ENCODE measurements around the gene WNT9B.

DNA sequence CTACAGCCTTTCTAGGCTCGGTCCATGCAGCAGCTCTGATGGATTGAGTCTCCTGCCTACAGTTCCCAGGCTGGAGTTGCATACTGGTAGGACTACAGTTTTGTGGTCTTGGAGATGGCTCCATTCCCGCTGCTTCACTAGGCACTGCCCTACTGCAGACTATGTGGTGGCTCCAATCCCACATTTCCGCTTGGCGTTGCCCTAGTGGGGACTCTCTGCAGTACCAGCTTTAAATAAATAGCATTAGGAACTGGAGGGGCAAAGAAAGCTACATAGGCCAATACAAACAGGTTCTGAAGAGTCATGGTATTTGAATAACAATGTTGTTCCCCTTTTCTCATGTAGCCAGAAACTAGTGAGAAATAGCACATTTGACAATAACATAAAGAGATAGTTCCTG is 66.1 kb downstream of the WNT9B start:
- TF ChIP-seq, protein P1, sequence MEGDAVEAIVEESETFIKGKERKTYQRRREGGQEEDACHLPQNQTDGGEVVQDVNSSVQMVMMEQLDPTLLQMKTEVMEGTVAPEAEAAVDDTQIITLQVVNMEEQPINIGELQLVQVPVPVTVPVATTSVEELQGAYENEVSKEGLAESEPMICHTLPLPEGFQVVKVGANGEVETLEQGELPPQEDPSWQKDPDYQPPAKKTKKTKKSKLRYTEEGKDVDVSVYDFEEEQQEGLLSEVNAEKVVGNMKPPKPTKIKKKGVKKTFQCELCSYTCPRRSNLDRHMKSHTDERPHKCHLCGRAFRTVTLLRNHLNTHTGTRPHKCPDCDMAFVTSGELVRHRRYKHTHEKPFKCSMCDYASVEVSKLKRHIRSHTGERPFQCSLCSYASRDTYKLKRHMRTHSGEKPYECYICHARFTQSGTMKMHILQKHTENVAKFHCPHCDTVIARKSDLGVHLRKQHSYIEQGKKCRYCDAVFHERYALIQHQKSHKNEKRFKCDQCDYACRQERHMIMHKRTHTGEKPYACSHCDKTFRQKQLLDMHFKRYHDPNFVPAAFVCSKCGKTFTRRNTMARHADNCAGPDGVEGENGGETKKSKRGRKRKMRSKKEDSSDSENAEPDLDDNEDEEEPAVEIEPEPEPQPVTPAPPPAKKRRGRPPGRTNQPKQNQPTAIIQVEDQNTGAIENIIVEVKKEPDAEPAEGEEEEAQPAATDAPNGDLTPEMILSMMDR (IDR thresholded peaks at IDR 0.05): no peak
- no peak for TF ChIP-seq EZH2phosphoT487 (IDR thresholded peaks at IDR 0.05)
